Astrocyte (in vitro differentiated cells and primary cell): ENCODE measurements around the gene WNT9A.

Experiments used
- EZH2 ChIP-seq: IDR thresholded peaks from 2 replicates; pipeline ENCODE4 v1.6.1; 2012; ENCODE audit warnings: mild to moderate bottlenecking, low read length, inconsistent platforms; ENCODE audit not compliant: insufficient read depth
- TF ChIP-seq, protein P1 (sequence below): IDR thresholded peaks from 2 replicates; pipeline ENCODE4 v1.5.1; 2011; ENCODE audit warnings: low read depth, mild to moderate bottlenecking, inconsistent platforms, low read length, moderate library complexity; ENCODE audit not compliant: insufficient read depth

DNA sequence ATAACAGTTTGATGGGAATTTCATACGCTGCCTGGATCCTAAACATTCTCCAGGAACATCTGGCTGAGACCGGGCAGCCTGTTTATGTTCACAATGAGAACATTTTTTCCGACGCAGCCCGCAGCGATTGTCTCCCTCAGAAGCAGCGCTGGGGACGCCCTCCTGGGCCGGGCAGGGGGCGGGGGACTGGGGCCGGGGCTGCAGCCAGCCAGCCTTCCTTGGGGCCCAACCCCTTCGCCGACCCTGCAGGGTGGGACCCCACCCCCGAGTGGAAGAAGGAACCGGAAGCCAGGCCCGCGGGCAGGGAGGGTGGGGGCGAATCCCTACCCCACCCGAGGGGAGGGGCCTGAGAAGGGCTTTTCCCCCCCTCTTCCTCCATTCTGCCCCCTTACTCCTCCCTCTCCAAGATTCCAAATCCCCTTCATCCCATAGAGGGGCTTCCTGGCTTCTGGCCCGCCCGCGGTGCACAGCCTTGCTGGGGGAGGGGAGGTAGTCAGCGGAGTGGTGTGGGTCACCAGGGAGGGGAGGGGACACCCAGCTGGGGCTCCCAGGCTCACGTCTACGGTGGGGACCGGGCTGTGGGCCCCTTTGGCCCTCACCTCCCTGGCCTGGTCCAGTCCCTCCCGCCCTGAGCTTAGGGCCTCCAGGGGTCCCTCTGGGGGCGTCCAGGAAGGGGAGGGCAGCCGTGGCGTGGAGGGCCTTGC lies 60.6 kb downstream of the WNT9A start:
- TF ChIP-seq, protein P1, sequence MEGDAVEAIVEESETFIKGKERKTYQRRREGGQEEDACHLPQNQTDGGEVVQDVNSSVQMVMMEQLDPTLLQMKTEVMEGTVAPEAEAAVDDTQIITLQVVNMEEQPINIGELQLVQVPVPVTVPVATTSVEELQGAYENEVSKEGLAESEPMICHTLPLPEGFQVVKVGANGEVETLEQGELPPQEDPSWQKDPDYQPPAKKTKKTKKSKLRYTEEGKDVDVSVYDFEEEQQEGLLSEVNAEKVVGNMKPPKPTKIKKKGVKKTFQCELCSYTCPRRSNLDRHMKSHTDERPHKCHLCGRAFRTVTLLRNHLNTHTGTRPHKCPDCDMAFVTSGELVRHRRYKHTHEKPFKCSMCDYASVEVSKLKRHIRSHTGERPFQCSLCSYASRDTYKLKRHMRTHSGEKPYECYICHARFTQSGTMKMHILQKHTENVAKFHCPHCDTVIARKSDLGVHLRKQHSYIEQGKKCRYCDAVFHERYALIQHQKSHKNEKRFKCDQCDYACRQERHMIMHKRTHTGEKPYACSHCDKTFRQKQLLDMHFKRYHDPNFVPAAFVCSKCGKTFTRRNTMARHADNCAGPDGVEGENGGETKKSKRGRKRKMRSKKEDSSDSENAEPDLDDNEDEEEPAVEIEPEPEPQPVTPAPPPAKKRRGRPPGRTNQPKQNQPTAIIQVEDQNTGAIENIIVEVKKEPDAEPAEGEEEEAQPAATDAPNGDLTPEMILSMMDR, result no peak
- no peak for TF ChIP-seq EZH2
